HG03135 (cell line): ENCODE data around the gene PSD2.

Experiments
- ATAC-seq: cut with Tn5 transposase; IDR thresholded peaks from one replicate; pipeline ENCODE4 v1.9.1; 2021; ENCODE audit warnings: mild to moderate bottlenecking, moderate library complexity; ENCODE audit not compliant: unreplicated experiment

Gene PSD2

GRCh38 chr5:139795074-139796001 lies at the start of gene PSD2:
Gene PSD2 (plus strand): TSS chr5:139795808. CDS start chr5:139809441, 13,633 bp downstream.
- no peak for ATAC-seq

DNA sequence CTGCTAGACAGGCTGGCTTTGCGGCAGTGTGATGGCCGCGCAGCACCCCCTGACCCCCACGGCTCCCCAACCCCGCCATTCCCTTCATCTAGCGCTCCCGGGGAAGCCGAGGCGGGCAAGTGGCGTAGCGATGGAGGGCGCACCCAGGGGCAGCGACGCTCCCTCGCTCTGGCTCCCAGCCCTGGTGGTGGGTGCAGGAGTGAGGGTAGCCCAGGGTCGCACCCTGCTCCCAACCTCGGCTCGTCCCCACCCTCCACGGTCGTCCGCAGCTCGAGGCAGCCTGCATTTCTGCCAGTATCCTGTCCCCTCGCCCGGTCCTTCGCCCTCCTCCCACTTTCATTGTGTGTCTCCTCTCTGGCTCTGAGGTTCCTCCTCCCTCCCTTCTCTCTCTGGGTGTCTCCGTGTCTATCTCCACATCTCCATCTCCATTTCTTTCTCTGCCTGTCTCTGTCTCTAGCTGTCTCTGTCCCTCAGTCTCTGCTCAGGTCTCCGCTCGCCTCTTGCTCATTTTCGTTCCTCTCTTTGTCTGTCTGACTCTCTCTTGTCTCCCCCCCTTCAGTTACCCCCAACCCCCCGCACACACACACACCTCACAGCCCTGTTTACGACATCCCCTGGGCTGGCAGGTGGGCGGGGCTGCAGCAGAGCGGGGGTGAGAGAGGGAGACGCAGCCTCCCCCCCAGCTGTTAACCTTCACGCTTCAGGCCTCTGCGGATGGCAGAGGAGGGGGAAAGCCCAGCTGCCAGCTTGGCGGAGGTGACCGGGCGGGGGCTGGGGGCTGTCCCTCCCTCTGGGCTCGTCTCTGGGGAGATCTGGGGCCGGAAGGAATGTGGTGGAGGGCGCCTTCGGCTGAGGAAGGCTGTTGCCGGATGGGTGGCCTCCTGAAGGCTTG lies 48.7 kb upstream of the PSD2 start:
- peak; percentile 41 for ATAC-seq

GRCh38 chr5:139747583-139748504 lies 47.8 kb upstream of the PSD2 start:
- peak; percentile 22 for ATAC-seq

- no peak for ATAC-seq
Observed at GRCh38 chr5:139748505-139748826, 47.1 kb upstream of the PSD2 start.

GRCh38 chr5:139749242-139749641 lies 46.4 kb upstream of the PSD2 start:
- ATAC-seq, result no peak

GRCh38 chr5:139751236-139751635 lies 44.4 kb upstream of the PSD2 start:
- ATAC-seq, result no peak

- ATAC-seq, result no peak
Observed at GRCh38 chr5:139752506-139753473, 42.8 kb upstream of the PSD2 start.

DNA sequence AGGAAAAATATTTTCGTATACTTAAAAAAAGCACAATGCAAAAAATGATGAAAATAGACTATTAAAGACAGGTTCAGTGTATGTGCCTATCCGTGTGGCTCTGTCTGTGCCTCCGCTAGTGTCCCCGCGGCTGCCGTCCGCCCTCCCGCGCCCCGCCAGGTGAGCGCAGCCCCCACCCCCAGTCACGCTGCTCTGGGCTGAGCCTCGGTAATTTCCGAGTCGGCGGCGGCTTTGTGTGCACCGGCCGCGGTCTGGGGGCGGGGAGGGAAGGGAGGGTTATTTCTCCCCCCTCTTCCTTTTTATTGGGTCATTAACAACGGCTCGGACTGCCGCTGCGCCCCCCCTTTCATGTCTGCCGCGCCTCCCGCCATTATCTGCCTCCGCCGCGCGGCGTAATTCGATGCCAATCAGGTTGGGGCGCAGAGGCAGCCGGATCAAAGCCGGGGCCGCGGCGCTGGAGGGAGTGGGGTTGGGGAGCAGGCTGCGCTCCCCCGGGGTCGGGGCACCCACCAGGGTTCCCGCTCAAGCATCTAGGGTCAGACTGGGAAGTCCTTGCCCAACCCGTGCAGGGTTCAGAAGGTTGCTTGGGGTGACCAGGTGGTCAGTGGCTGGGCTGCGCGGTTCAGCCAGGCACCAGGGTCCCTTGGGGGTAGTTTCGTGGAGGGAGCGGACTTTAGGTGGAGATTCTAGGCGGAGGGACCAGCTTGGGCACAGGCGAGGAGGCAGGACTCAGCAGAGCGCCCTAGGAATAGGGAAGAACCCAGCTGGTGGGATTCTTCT lies 39.5 kb upstream of the PSD2 start:
- no peak for ATAC-seq

- no peak for ATAC-seq
Observed at GRCh38 chr5:139756971-139757370, 38.6 kb upstream of the PSD2 start.

- ATAC-seq, result no peak
Observed at GRCh38 chr5:139757727-139758509, 37.7 kb upstream of the PSD2 start.

DNA sequence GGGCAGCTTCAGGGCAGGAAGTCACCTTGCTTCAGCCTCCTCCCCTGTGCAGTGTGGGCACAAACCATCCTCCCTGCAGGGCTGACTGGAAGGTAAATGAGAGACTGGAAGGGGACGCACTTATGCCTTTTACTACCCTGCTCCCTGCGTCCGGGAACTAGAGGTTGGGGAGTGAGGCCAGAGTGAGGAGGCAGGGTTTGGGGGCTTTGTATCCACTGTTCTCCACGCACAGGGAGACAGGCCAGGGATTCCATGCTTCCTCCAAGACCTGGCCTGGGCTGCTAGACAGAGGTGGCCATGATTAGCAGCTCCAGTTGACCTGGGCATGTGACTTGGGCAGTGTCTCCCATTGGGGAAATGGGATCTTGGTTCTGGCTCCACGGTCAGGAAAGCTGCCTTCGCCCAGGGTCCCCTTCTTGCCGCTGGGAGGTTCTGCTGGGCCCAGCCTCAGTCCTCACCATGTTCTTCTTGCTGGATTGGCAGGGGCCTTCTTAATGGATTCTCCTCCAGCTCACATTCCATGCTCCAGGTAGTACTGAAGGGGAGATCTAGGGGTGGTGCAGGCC lies 37.0 kb upstream of the PSD2 start:
- ATAC-seq, result no peak

- ATAC-seq, result no peak
Observed at GRCh38 chr5:139759219-139759721, 36.3 kb upstream of the PSD2 start.

GRCh38 chr5:139760066-139761056 lies 35.2 kb upstream of the PSD2 start:
- no peak for ATAC-seq

- ATAC-seq, result no peak
Observed at GRCh38 chr5:139761057-139761450, 34.6 kb upstream of the PSD2 start.

GRCh38 chr5:139761501-139761900 lies 34.1 kb upstream of the PSD2 start:
- ATAC-seq, result no peak

DNA sequence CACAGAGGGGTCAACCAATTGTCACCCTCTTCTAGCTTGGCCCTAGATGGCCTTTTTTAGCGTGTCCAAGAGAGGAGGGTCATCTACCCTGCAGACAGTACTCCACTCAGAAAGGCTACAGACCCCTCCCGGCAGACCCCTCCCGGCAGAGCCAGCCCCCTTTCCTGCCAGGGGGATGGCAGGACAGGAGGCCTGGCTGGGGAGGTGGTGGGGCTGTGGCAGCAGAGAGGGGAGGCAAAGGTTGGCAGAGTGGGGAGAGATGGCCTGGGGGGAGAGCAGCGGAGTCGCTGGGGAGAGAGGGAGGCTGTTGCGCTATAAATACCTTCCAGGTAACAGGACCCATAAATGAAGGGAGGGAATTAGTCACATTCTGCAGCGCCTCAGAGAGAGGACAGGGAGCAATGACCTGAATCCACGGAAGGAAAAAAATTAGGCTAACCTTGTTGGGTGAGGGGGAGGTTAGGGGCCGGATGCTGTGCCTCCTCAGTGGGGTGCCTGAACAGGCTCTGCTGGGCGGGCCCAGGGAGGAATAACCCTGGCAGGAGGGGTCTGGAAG lies 32.9 kb upstream of the PSD2 start:
- no peak for ATAC-seq
